HG03575 (cell line): ENCODE measurements around the gene NARS2.
A peak's percentile ranks its signal among the peaks of the same experiment; 100 is the strongest.
"Not testable (repeated sequence)": the region's sequence is repeated elsewhere in the genome, so short reads cannot be mapped to it uniquely, and the experiment has no call there.

Experiments used
- ATAC-seq: cut with Tn5 transposase; IDR thresholded peaks from one replicate; pipeline ENCODE4 v1.9.1; 2021; ENCODE audit not compliant: unreplicated experiment, insufficient number of reproducible peaks, low FRiP score; ENCODE audit errors: extremely low read depth

The NARS2 gene

DNA sequence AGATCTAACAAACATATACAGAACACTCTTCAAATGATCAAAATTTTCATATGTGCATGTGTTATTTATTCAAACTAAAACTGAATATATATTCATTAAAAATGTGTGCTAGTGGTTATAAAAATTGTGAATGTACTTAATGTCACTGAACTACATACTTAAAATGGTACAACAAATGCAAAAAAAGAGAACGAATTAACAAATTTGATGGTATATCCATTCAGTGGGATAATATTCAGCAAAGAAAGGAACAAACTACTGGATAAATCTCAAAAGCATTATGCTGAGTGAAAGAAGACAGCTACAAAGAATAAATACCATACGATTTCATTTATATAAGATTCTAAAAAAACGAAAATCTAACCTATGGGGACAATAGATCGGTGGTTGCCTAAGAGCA is 64.1 kb downstream of the NARS2 start:
- no peak for ATAC-seq

DNA sequence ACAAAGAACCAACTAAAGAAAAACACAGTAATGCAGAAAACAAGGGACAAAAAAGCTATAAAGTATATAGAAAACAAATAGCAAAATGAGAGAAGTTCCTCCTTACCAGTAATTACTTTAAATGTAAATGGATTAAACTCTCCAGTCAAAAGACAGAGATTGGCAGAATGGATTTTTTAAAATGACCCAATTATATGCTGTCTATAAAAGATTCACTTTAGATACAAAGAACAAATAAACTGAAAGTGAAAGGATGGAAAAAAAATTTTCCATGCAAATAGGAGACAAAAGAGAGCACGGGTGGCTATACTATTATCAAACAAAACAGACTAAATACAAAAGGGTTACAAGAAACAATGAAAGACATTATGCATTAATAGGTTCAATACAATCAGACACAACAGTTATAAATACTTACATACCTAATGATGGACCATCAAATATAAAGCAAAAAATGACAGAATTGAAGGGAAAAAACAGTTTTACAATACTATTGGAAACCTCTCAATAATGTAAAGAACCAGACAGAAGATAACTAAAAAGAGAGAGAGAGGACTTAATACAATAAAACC is 64.6 kb downstream of the NARS2 start:
- no peak for ATAC-seq

DNA sequence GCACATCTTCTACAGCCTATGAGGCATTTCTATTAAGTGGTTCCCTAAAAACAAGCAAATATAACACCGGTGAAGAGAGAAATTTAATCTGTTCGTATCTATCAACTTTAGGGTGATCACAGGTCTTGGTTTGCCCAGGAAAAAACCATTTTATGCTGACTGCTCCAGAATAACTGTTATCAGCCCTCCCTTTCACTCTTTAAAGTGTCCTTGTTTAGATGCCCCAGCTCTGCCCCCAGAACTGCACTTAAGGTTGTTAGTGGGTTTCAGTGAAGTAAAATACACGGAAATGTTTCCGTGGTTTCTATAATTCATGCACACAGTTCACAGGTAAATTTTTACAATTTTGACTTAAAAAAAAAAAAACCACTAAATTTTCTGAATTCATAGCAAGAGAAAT is 70.0 kb downstream of the NARS2 start:
- ATAC-seq: no peak

DNA sequence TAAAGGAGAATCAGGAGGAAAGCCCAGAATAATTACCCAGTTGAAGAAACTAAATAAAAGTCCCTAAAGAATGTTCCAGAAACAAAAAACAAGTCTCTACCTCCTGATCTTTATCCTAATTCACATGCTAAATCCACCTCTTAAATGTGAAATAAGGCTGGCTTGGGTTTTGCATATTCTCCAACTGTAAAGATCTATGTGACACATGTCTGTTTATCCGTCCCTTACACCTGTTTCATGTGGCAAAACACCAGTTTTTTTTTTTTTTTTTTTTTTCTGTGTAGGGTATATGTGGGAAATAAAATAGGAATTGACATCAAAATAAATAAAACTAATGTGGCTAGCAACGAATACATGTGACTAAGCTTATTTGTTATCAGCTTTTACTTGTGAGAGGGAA is 70.5 kb downstream of the NARS2 start:
- no peak for ATAC-seq

DNA sequence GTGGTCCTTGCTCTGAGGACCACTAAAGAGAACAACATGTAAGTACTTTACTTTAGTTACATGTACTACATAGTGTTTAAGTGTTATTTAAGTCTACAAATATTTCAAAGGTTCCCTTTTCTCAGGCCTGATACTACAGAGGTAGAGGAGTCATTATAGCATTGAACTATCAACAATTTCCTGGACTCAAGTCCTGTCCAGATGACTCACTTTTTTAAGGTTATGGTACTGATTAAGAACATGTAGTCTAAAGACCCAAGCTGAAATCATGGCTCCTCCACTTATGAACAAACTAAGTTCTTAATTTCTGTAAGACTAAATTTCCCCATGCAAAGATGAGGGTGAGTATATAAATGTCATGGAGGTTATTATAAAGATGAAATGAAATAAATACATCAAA is 74.7 kb downstream of the NARS2 start:
- ATAC-seq: no peak

DNA sequence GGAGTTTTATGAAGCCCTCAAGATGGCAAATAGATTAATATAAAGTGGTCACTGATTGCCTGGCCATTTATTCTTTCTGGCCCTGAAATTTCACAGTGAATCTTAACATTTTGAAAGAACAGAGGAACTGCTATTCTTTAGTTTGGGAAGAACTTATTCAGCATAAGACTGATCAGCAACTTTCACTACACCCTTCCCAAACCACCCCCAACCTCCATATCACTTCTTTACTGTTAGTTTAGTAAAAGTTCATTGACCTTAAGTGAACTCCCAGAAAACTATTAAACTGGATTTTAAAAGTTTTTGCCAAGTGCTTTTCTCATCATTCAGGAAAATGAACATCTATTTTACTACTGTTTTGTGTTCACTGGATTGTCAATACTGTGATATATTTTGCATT is 77.4 kb downstream of the NARS2 start:
- no peak for ATAC-seq

DNA sequence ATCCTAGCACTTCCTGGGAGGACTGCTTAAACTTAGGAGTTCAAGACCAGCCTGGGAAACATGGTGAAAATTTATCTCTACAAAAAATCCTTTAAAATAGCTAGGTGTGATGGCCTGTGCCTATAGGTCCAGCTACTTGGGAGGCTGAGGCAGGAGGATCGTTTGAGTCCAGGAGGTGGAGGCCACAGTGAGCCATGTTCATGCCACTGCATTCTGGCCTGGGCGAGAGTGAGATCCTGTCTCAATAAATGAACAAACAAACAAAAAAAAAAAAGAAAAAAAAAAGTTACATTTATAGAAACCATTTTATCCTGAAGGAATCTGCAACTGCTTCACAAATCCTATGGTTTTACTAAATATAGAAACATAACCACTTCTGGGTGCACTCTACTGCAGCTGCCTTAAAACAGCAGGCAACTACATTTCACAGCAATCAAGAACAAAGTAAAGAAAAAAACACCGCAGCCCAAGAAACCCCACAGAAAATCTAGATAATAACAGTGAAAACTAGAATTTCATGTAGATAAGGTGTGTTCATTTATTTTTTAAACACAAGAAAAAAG is 81.2 kb downstream of the NARS2 start:
- ATAC-seq: no peak

DNA sequence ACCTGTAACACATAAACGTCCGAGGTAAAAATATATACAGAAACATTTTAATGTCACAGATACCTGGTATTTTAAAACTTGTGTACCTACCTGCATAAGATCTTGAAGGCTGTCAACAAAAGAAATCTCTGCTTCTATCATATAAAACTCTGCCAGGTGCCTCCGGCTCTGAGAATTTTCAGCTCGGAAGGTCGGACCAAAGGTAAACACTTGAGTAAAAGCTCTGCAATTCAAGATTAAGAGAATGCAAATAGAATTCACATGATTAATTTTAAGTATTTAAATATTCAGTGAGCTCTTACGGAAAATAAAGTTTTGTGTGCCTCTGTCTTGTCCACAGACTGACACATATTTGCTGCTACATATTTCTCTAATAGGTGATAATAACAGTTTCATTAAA is 81.7 kb downstream of the NARS2 start:
- no peak for ATAC-seq

DNA sequence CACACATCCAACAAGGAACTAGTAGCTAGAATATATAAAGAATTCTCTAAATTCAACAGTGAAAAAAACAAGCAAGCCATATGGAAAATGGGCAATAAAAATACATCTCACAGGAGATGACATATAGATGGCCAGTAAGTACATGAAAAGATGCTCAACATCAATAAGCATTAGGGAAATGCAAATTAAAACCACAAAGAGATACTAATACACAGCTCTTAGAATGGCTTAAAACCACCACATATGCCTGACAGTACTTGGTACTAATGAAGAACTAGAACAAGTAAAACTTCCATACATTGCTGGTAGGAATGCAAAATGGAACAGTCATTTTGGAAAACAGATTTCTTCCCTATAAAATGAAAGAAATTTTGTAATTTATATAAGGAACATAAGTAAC is 85.5 kb downstream of the NARS2 start:
- no peak for ATAC-seq

DNA sequence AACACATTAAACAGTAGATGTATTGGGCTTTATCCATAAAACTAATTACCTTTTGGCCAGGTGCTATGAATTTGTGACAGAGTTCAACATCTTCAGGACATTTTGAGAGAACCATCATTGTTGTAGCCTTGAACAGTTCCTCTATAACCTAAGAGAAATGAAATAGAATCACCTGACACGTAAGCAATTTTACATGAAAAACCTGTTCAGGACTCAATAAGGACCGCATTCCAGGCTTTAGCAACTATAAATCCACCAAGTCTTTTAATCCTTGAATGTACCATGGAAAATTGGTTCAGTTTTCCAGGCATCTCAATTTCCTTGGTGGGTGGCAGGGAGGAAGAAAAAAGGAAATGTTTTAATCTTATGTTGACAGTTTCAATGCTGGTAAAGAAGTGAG is 96.1 kb downstream of the NARS2 start:
- ATAC-seq: no peak

DNA sequence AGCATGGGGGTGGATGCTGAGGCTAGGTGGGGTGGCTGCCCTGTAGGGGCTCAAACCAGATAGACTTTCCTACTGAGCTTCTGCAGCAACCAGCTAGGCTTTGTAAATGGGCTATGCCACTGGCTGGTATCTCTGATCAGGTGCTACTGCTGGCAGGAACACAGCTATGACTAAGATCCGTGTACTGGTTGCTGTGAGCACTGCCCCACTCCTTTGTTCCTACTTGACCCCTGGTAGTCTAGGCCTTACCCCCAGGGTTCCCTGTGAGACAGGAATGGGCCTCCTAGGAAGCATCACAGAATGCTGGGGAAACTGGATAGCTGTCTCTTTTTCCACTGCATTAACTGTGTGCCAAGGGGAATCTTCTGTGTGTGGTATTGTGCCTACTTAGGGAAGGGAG is 98.6 kb downstream of the NARS2 start:
- ATAC-seq: no peak

DNA sequence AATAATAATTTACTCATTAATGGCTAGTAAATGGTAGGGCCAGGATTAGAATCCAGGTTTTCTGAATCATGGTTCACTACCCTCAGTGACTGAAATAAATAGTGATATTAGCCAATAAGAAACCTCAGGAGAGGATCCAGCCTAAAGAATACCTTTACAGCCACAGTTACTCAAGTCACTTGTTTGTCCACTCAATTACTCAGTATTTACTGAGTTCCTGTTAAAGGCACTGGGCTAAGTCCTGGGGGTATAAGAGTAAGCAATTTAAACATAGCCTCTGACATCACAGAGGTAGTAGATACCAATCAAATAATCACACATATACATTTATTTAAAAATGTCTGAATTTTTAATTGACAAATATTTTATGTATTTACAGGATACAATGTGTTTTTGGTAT is 100.2 kb downstream of the NARS2 start:
- no peak for ATAC-seq

DNA sequence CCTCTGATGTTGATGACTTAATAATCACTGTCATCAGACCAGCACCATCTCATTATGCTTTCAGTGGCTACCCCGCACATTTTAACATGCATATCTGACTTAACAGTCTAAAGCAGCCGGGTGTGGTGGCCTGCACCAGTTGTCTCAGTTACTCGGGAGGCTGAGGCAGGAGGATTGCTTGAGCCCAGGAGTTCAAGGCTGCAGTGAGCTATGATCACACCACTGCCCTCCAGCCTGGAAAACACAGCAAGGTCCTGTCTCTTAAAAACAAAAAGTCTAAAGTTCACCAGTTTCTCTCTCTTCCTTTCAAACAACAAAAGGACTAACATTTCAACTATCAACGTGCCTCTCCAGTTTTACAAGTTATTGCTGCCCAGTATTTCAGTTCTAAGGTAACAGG is 101.8 kb downstream of the NARS2 start:
- no peak for ATAC-seq

DNA sequence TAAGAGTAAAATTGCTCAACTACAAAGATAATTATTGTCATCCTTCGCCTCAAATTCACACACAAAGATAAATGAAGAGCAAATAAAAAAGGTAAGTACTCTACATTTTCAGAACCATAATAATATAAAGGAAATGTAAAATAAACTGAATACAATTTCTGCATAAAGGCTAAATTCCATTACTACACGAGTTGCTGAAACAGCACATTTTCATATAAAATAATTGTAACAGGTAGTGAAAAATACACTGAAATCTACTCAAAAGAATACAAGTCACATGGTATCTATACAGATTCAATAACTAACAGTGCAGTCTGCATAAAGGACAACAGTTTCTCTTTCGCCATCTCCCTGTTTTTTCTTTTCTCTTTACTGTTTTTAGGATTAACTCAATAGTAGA is 102.3 kb downstream of the NARS2 start:
- ATAC-seq: no peak

DNA sequence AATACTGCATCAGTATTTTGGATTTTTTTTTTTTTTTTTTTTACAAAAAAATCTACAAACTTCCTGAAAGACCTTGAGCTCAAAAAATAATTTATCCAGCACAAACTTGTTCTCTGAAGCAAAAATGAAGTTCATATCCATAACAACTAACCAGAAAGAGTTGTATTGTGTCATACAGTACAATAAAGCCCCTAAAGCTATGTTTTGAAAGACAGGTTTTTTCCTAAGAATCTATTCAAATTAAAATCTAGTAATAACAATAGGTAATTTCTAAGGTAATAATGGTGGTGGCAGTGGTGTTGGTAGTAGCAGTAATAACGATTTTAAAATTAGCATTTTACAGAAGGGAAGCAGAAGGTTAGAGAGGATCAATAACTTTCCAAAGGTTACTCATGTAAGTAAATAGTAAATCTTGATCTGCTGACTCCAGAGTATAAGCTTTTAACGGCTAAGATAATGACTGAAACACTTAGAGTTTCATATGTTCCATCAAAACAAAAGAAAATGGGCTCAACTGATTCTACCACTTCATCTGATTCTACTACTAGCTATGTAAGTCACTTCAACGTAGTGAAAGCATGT is 103.7 kb downstream of the NARS2 start:
- no peak for ATAC-seq

DNA sequence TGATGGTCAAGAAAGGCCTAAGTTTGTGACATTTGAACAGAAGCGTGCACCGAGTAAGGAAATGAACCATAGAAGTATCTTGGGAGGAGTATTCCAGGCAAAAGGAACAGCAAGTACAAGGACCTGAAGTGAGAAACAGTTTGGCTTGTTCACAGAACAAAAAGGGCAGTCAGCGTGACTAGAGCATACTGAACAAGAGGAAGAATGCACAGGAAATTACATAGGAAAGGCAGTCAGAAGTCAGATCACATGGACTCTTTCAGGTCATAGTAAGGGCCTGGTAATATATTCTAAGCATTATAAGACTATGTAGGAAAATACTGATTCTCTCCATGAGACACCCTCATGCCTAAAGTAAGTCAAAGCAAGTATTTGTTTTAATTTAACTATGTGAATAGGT is 104.8 kb downstream of the NARS2 start:
- no peak for ATAC-seq

DNA sequence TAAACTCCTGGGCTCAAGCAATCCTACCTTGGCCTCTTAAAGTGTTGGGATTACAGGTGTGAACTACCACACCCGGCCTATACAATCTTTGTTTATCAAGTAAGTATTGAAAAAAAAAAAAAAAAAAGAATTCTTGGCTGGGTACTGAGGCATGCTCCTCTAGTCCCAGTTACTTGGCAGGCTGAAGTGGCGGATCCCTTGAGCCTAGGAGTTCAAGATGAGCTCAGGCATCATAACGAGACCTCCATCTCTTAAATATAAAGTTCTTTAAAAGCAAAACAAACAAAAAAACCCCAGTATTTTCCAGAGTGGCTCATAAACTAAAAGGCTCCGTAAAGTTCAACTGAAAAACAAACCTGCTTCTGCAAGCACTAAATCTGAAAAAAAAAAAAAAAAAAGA is 106.7 kb downstream of the NARS2 start:
- no peak for ATAC-seq

DNA sequence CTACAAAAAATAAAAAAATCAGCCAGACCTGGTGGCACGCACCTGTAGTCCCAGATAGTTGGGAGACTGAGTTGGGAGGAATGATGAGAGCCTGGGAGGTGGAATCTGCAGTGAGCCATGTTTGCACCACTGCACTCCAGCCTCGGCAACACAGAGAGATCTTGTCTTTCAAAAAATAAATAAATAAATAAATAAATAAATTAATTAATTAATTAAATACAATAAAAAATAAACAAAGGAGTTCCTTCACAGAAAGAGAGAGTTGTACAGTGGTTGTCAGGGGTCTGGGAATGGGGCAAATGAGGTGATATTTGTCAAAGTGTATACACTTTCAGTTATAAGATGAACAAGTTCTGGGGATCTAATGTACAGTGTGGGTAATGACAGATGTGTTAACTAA is 107.3 kb downstream of the NARS2 start:
- ATAC-seq: no peak

DNA sequence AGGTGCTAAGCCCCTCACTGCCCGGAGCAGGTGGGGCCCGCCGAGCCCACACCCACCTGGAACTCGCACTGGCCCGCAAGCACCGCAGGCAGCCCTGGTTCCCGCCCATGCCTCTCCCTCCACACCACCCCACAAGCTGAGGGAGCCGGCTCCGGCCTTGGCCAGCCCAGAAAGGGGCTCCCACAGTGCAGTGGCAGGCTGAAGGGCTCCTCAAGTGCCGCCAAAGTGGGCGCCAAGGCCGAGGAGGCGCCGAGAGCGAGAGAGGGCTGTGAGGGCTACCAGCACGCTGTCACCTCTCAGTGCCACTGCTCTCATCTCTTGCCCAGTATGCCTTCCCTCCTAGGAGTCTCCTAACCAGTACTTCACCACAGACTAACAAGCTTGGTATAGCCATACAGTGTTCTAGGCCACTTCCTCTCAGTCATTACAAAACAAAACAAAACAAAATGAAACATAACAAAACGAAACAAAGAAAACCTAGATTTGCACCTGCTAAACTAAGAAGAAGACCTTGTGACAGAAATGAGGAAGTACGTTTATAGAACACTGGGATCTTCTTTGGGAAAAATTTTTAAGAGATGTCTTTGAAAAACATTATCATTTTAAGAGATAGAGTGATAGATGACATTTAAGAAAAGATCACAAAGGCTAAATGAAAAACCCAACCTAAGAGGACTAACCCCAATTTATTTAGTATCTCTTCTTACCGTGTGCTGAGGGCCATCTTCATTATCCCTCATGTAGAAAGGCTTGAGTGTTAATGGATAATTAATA is 109.3 kb downstream of the NARS2 start:
- peak; percentile 98 for ATAC-seq

DNA sequence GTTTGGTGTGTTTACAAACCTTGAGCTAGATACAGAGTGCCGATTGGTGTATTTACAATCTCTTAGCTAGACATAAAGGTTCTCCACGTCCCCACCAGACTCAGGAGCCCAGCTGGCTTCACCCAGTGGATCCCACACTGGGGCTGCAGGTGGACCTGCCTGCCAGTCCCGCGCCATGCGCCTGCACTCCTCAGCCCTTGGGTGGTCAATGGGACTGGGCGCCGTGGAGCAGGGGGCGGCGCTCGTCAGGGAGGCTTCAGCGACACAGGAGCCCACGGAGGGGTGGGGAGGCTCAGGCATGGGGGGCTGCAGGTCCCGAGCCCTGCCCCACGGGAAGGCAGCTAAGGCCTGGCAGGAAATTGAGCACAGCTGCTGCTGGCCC is 109.9 kb downstream of the NARS2 start:
- not testable (repeated sequence) for ATAC-seq
